Prostate gland (tissue), 2 donors: ENCODE measurements around the gene LMBRD1.

Source experiments
- POLR2A ChIP-seq: fragments of 450-650 bp; IDR thresholded peaks from one replicate; pipeline ENCODE4 v1.6.1; 2016; ENCODE audit warnings: antibody characterized with exemption, mild to moderate bottlenecking
- POLR2AphosphoS5 ChIP-seq: sonication (generic); formaldehyde crosslinking; IDR thresholded peaks from one replicate; pipeline ENCODE4 v1.6.1; 2017; ENCODE audit warnings: antibody characterized with exemption
- TF ChIP-seq, protein P1 (sequence below), 4 experiments: fragments of 200-600 bp in 2 of 4; fragments of 450-650 bp in 2 of 4; sonication (generic) in 2 of 4; IDR thresholded peaks; 1 replicate in 3 of 4; 2 replicates in 1 of 4; pipeline ENCODE4 v1.5.1; 2016 to 2019; ENCODE audit warnings: antibody characterized with exemption in 4 of 4, mild to moderate bottlenecking in 2 of 4, moderate library complexity in 2 of 4

DNA sequence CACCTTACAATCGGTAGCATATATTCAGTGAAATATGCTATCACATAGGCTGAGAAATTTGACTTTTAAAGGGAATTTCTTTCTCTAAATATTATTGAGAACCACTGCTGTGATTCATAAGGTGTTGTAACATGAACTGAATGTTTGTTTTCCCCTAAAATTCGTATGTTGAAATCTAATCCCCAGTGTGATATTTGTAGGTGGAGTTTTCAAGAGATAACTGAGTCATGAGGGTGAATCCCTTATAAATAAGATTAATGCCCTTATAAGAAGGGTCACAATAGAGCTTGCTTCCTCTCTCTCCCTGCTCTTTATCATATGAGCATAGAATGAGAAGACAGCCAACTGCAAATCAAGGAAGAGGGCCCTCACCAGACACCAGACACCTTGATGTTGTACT is 64.8 kb downstream of the LMBRD1 start:
- TF ChIP-seq, protein P1, sequence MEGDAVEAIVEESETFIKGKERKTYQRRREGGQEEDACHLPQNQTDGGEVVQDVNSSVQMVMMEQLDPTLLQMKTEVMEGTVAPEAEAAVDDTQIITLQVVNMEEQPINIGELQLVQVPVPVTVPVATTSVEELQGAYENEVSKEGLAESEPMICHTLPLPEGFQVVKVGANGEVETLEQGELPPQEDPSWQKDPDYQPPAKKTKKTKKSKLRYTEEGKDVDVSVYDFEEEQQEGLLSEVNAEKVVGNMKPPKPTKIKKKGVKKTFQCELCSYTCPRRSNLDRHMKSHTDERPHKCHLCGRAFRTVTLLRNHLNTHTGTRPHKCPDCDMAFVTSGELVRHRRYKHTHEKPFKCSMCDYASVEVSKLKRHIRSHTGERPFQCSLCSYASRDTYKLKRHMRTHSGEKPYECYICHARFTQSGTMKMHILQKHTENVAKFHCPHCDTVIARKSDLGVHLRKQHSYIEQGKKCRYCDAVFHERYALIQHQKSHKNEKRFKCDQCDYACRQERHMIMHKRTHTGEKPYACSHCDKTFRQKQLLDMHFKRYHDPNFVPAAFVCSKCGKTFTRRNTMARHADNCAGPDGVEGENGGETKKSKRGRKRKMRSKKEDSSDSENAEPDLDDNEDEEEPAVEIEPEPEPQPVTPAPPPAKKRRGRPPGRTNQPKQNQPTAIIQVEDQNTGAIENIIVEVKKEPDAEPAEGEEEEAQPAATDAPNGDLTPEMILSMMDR (IDR thresholded peaks at IDR 0.05), result no peak
- no peak for TF ChIP-seq POLR2A
- no peak for TF ChIP-seq POLR2AphosphoS5
